Measurements from ENCODE around the gene NRIP2.
A peak's percentile ranks its signal among the peaks of the same experiment; 100 is the strongest.

Gene NRIP2

DNA sequence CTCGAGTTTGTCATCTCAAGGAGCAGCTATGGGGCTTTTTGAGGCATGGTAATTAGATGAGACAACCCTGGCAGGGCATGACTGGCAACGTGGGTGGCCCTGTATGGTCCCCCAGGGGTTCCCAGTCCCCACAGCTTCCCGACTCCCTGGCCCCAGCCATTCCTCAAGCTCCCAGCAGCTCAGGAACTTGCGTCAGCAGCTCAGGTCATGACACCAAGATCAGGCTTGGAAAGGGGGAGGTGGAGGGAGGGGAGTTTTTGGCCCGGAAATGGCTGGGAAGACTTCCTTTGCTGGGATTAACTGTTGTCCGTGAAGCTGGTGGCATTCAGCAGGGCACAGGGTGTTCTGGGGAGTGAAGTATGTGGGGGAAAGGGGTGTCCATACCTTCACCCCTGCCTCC lies 10.4 kb upstream of the NRIP2 start:
- no peak for DNase-seq (ENCODE audit: low read depth, low spot score)

DNA sequence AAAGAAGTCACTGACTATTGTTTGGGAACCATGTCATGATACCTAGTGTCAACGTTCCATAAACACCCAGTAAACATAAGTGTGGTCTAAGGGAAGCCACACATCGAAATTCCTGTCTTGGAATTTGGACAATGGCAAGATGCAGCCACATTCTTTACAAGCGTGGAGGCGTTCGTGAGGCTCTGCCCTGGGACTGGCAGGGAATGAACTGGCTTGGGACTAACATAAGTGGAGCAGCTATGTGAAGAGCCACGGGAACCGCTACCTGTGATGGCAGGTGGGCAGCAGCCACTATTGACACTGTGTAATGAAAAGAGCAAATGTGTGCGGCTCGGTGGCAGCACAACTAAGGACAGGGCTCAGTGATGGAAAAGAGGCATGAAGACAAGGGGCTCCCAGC lies 10.0 kb upstream of the NRIP2 start:
- no peak for DNase-seq (ENCODE audit: low read depth, low spot score)

DNA sequence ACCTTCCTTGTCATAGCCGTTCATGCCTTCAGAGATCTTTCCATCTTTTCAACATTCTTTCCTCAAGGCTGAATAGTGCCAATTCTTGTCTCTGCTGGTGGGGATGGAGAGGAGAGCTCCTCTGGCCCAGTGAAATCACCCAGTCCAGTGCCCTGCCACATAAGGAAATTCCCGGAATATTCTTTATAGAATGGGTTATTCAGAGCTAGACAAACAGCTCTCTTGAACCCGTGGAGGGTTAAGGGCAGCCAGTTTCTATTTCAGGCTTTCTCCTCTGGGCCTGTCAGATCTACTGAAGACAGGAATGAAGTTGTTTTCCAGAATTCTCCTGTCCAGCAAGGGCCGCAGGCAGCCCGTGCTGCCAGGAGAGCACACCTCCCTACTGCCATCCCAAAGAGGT lies 8.1 kb upstream of the NRIP2 start:
- no peak for DNase-seq (ENCODE audit: low read depth, low spot score)

DNA sequence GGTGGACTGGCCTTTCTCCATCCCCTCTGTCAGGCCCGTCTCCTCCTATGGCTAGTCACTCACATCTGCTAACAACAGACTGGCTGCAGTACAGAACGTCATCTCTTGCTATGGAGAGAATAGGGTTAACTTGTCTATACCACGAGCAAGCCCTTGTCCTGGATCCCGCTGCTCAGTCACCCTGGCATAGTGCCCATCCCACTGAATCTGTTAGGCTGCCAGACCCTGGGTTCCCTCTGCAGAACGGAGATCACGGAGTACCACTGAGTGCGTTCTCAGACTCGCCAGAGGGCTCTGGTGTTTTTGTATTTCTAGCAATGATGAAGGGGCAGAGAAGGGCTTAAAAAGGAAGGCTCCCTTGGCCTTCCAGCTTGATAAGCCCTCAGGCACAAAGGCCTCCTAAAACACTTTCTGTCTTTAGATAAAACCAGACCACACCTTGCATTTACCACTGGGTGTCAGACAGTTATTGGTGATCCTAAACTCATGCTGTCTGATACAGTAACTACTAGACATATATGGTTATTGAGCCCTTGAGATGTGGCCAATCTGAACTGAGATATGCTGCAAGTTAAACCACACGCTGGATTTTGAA lies 6.3 kb upstream of the NRIP2 start:
- DNase-seq (ENCODE audit: low read depth, low spot score): no peak

DNA sequence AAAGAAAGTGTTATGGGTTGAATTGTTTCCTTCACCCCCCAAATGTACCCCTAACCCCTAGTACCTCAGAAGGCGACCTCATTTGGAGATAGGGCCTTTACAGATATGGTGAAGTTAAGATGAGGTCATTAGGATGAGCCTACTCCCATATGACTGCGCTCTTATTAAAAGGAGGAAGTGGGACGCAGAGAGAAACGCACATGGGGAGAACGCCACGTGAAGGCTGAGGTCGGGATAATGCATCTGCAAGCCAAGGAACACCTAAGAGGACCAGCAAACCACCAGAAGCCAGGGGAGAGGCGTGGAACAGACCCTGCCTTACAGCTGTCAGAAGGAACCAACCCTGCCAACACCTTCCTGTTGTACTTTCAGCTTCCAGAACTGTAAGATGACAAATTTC lies 1.7 kb upstream of the NRIP2 start:
- DNase-seq (ENCODE audit: low read depth, low spot score): no peak

DNA sequence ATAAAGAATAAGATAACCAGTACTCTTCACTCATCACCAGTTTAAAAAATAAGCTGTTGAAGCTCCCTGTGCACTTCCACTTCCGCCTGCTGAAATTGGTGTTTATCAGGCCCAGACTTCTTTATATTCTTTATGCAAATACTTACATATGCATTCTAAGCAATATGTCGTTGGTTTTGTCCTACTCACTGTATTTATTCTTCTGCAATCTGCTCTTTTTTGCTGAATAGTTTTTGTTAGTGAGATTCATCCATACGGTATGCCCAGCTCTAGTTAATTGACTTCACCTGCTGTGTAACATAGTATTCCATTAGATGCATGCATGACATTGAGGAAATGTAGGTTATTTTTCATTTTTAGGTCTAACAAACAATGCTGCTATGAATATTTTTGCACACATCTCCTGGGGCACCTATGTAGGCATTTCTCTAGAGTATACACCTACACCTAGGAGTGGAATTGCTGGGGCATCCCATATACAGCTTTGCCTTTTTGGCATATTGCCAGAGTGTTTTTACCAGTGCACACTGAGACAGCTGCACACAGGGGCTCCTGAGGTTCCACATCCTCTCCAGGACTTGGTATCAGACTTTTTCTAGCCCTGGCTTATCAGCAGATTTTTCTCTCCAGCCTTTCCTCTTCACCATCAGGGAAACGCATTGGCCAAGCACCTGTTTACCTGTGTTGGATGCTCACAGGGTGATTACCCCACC lies 1.0 kb upstream of the NRIP2 start:
- no peak for DNase-seq (ENCODE audit: low read depth, low spot score)

DNA sequence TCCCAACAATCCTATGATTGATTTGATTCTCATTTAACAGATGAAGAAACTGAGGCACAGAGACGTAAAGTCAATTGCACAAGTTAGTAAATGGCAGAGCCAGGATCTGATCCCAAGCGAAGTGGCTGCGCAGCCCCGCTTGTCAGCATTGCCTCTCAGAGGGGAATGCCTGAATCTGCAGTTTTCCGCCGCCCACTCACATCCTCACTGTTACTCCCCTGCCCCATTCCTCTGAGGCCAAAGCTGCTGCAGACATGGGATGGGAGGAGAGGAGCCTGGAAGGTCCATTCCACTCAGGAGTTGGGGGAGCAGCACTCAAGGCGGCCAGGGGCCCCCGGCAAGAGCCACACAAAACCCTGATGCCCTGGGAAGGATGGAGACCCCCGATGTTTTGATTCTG lies 1.0 kb downstream of the NRIP2 start:
- no peak for DNase-seq (ENCODE audit: low read depth, low spot score)

DNA sequence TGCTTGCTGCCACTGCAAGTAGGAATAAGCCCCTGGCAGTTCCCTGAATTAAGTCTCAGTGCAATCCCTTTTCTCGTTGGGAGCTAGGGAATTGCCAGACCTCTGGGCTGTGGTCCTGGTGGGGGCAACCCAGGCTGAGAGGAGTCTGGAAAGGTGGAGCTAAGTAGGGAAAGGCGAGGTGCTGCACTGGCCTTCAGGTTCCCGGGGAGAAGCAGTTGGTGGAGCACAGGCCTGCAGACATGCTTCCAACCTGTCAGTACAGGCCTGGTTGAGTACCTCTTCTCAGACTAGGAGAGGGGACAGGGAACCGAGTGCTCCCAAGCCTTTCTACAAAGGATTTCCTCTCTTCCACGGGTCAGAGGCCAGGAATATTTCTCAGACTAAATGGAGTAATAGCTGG lies 1.5 kb downstream of the NRIP2 start:
- DNase-seq (ENCODE audit: low read depth, low spot score): no peak

DNA sequence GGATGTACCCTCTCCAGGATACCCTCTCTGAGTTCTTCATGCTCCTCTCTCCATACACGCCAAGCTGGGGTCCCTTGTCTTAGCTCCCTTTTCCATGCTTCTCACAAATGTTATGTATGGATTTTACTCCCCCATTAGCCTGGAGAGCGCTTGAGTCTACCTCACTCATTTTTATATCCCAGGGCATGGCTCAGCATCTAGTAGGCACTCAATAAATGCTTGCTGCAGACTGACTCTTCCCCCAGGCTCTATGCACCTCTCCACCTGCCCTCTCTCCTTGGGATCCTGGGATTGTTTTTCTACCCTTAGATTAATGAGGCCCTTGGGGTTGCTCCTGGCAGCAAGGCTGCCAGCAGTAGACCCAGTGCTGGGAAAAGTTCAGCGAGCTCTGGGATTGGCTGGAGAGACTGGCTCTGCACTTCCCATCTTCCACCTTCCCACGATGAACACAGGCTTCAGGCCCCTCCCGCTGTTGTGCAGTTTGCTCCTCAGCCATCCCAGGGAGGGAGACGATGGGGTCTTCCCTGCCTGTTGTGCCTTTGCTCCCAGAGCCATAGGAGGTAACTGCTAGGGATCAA lies 2.2 kb downstream of the NRIP2 start:
- no peak for DNase-seq (ENCODE audit: low read depth, low spot score)

DNA sequence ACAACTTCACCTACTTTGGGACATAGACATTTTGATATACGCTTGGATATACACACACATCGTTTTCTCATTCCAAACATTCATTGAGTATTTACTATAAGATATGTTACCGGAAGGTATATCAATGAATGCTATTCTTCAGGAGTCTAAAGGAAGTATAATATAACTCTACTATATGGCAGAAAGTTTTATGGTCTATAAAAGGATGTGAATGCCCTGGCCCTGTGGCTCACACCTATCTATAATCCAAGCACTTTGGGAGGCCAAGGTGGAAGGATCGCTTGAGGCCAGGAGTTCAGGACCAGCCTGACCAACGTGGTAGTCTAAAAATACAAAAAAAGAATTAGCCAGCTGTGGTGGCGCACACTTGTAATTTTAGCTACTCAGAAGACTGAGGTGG lies 5.6 kb downstream of the NRIP2 start:
- DNase-seq (ENCODE audit: low read depth, low spot score): no peak

DNA sequence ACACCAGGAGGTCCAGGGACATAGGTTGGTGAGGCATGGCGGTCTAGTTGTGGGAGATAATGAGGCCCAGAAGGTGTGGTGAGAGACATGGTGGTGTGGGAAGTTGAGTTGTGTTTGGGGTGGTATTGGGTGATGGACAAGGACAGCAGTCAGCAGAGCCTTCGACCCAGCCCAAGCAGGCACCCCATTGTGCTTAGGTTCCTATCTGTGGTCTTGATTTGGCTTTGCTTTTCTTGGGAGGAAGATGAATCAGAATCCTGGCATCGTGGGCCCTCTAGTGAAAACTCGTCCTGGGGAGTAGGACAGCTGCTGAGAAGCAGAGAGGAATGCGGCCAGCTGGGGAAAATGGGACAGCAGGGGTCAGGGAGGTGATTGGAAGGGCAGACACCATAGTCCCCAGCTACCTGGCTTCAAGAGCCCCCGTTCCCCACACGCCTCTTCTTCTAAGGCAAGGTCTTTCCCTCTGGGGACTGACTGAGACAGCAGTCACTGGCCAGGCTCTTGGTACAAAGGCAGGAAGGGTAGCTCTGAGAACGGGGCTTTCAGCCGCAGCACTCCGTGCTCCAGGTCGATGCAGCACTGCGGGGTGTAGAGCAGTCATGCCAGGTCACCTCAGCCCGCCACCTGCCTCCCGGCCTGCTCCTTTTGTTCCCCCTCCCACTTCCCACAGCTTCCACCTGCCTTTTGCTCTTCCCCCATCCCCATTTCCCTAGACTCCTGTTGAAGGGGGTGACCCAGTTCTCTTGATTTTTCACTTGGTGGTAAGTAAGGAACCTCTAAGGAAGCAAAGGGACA lies 7.9 kb downstream of the NRIP2 start:
- no peak for DNase-seq (ENCODE audit: low read depth, low spot score)

DNA sequence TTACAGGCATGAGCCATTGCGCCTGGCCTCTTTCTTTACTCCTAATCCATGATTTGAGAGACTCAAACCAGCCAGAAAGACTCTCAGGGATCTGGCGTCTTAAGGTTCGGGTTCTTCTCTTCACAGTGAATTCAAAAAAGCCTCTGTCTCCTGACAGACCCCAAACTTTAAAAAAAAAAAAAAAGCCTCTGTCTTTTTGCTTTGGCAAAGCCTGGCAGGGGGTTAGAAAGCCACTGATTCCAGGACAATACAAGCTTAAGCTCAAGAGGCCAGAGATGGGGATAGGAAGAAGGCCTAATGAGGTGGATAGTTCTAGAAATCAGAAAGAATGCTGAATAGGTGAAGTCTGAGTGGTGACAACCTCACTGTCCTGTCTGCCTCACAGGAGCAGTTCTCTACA lies 8.8 kb downstream of the NRIP2 start:
- DNase-seq (ENCODE audit: low read depth, low spot score): no peak

DNA sequence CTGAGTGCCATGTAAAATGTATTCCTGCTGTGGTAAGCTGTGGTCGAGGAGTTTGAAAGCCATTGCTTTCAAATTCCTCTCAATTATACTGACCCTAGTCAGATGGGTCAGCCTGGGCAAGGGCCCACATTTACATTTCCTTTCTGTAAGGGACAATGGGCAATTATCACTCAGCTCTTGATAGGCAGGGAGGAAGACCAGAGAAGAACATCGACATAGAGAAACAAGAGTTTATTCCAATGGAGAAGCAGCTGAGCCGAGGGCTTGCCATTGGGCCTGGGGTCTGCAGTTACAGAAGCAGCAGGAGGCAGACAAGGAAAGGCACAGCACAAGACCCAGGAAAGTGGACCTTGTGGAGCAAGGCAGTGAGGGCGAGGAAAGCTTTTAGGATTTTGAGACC lies 9.7 kb downstream of the NRIP2 start:
- DNase-seq (ENCODE audit: low read depth, low spot score): no peak

DNA sequence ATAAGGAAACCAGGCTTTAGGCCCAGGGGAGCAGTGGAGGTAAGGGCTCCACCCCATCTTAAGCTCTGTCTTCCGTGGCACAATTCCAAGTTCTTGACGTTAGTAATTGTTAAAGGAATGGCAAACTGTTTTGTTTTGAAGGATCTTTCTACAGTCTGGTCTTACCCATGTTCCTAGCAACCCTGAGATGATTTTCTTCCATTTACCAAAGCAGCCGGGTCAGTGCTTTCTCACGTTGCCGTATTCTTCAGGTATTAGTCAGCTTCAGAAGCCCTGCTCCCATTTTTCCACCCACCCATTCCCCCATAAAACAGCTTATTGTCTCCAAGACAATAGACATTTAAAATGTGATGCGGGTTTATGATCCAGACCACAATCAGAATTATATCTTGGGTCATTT lies 10.3 kb downstream of the NRIP2 start:
- DNase-seq (ENCODE audit: low read depth, low spot score): no peak

DNA sequence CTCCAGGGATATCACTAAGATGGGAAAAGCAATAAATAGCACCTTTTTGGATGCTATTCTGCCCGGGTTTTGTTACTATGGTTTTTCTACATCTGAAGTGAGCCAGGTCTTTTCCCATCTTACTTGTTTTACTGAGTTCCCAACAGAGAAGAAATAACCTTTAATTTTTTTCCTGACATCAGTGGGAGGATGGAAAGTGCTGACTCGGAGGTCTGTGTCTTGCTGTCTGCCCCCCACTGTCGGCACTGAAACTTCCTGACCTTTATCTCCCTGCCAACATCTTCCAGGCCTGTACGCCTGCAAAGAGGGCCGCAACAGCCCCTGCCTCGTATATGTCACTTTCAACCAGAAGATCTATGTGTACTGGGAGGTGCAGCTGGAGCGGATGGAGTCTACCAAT lies 11.4 kb downstream of the NRIP2 start:
- no peak for DNase-seq (ENCODE audit: low read depth, low spot score)

DNA sequence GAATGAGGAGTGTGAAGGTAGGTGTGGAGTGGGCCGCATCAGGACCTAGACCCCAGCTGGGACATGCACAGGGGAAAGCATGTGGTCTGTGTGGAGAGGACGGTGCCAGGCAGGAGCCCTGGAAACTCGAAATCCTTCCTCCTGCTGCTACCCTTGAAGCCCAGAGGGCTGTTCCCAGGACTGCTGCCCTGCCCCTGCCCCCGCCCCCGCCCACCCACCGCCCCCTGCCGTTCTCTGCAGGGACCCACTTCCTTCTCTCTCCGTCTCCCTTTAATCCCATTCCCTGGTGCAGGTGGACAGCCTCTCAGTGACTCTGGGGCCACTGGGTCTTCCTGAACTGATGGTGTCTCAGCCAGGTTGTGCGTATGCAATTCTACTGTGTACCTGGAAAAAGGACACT lies 14.4 kb downstream of the NRIP2 start:
- DNase-seq (ENCODE audit: low read depth, low spot score): no peak

DNA sequence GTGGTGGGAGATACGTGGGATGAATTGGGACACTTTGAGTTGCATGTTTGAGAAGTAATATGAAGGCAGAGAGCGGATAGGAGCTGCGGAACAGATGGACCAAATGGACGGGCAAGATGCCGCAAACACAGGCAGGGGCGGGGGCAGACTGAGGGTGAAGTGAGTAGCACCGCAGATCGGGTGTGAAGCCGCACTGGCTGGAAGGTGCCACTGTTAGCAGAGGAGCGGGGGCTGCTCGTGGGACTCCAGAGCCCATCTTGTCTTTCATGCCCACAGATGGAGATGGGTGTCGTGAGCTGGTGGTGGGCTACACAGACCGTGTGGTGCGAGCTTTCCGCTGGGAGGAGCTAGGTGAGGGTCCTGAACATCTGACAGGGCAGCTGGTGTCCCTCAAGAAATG lies 15.0 kb downstream of the NRIP2 start:
- no peak for DNase-seq (ENCODE audit: low read depth, low spot score)

DNA sequence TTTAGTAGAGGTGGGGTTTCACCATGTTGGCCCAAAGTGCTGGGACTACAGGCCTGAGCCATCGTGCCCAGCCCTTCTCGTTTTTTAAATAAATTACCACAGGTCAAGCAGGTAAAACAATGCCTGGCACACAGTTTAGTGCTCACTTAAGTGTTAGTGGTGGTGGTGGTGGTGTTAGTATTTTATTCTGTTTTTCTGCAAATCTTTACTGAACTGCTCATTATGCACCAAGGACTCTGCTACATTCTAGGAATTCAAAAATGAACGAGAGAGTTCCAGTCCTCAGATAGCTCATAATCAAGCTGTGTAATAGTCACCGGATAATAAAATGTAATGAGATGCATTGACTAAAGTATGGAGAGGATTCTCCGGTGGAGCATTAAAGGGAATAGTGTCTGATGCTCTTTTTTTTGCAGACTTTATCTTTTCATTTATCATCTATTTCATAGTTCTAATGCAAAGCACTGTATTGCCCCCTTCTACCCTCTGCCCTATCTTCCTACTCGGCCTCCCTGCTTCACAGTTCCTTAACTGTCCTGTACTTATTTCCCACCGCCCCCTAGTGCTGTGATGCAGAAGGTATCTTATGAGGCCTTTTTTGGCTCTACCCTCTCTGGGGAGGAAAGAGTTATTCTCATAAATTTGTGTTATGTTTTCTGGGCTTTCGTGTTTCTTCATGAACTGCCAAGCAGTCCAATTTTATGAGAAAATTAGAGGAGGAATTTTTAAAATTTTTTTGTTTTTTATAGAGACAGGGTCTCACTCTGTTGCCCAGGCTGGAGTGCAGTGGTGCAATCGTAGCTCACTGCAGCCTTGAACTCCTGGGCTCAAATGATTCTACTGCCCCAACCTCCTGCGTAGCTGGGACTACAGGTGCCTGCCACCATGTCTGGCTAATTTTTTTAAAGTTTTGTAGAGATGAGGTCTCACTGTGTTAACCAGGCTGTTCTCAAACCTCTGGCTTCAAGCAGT lies 21.3 kb downstream of the NRIP2 start:
- DNase-seq (ENCODE audit: low read depth, low spot score): no peak

DNA sequence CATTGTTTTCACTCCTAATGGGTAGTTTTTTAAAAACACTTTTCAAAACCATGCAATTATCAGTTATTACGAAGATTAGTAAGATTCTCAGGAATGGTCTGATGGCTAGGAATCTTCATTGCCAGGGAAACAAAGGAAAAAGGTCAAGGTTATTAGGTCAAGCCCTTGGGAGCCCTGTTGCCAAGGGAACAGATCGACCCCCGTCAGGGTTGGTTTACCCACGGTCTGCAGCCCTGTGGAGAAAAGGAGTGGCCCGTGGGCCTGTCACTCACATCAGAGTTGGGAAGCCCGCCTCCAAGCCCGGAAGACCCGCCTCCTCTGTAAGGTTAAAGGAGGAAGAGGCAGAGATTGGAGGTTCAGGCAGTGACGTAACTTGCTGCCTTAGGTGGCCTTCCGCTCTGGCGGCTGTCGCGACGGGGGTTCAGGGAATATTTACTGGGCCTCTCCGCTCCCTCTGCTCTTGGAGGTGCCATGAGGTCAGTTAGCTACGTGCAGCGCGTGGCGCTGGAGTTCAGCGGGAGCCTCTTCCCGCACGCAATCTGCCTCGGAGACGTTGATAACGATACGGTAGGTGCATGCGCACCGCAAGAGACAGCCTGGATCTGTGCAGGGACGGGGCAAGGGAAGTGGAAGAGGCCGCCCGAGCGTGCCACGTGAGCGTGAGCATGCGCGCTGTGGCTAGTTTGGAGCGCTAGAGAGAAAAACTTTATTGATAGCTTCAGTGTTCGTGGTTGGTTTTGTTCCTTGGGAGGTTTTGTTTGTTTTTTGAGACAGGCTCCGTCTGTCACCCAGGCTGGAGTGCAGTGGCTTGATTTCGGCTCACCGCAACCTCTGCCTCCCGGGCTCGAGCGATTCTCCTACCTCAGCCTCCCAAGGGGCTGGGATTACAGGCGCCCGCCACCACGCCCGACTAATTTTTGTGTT lies 22.3 kb downstream of the NRIP2 start, which contains the start of gene ITFG2:
Gene ITFG2 (plus strand): TSS at position 379 of the 924 bp plus-strand sequence. CDS start 93 bp downstream, at position 472.
- DNase-seq (ENCODE audit: low read depth, low spot score): peak; percentile 99

DNA sequence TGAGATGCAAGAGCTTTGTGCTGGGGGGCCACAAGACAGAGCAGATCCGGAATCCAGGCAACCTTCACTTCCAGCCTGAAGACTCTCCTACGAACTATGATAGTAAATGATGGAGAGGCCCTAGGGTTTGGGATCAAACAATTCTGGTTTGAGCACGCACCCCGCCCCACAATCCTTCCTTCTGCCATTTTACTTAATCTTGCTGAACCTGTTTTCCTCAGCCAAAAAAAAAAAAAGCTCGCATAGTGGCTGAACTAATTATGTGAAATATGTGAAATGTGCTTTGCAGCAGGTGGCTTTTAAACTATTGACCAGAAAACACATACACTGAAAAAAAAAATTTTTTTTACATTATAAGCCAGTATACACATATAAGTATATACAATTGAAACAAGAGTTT lies 23.0 kb downstream of the NRIP2 start:
- no peak for DNase-seq (ENCODE audit: low read depth, low spot score)

All from iPS DF 19.7 (cell line).